Brain microvascular endothelial cell (primary cell): Measurements from ENCODE around the gene GAS2L3.
A peak's percentile ranks its signal among the peaks of the same experiment; 100 is the strongest.
"Not testable (repeated sequence)": the region's sequence is repeated elsewhere in the genome, so short reads cannot be mapped to it uniquely, and the experiment has no call there.

Experiments used
- DNase-seq: peaks from one replicate; pipeline ENCODE4 v3.0.0-alpha.2; 2020
- H3K27ac ChIP-seq: fragments of 250-450 bp; sonication (Bioruptor Pico); 2 replicates; pipeline ENCODE4 v1.5.1; 2020; ENCODE audit warnings: mild to moderate bottlenecking, moderate library complexity
- H3K27me3 ChIP-seq: fragments of 250-450 bp; sonication (Bioruptor Pico); replicated peaks from 2 replicates; pipeline ENCODE4 v1.5.1; 2020; ENCODE audit warnings: mild to moderate bottlenecking
- H3K36me3 ChIP-seq: fragments of 250-450 bp; sonication (Bioruptor Pico); replicated peaks from 2 replicates; pipeline ENCODE4 v1.5.1; 2020; ENCODE audit warnings: mild to moderate bottlenecking
- H3K4me3 ChIP-seq: 2 replicates; pipeline ENCODE4 v1.5.1; 2011; ENCODE audit warnings: low read depth, mild to moderate bottlenecking, control low read depth, low read length, moderate library complexity
- CTCF ChIP-seq: IDR thresholded peaks from 2 replicates; pipeline ENCODE4 v1.5.1; 2011; ENCODE audit warnings: low read depth, mild to moderate bottlenecking, moderate library complexity, low read length, control low read depth, inconsistent platforms; ENCODE audit errors: missing control alignments
- in situ Hi-C: cut with HindIII; loops from 2 replicates; pipeline ENCODE4 v1.10.0; 2017; ENCODE audit warnings: low sequenced_read_pairs, low pct_ligation_motif_present

Gene GAS2L3

GRCh38 chr12:100578923-100579322 lies 5.4 kb downstream of the GAS2L3 start:
- TF ChIP-seq CTCF, result no peak
- Histone ChIP-seq H3K4me3 (no peak overlapping the region), H3K27me3 (no peaks in the 10 kb centered on the region), H3K27ac (no peak overlapping the region), H3K36me3 (no peaks in the 10 kb centered on the region)
- no peak for DNase-seq
- in situ Hi-C loops, result no loop called here

- Histone ChIP-seq H3K36me3 (no peaks in the 10 kb centered on the region), H3K27ac (no peak overlapping the region), H3K4me3 (no peak overlapping the region), H3K27me3 (no peaks in the 10 kb centered on the region)
- DNase-seq, result no peak
- in situ Hi-C loops, result no loop called here
- TF ChIP-seq CTCF, result no peak
Measured at GRCh38 chr12:100579844-100580243, 6.4 kb downstream of the GAS2L3 start.

- in situ Hi-C loops, result no loop called here
- H3K4me3 ChIP-seq, result no peak overlapping the region
- H3K27ac ChIP-seq, result no peak overlapping the region
- H3K27me3 ChIP-seq, result no peaks in the 10 kb centered on the region
- no peaks in the 10 kb centered on the region for H3K36me3 ChIP-seq
- no peak for TF ChIP-seq CTCF
- DNase-seq, result no peak
Measured at GRCh38 chr12:100584256-100584655, 10.8 kb downstream of the GAS2L3 start.

GRCh38 chr12:100591979-100592378 lies 18.5 kb downstream of the GAS2L3 start:
- no peak overlapping the region for H3K4me3 ChIP-seq
- no peaks in the 10 kb centered on the region for H3K27me3 ChIP-seq
- in situ Hi-C loops, result no loop called here
- TF ChIP-seq CTCF, result no peak
- DNase-seq, result no peak
- no peak overlapping the region for H3K27ac ChIP-seq
- H3K36me3 ChIP-seq, result no peaks in the 10 kb centered on the region

- DNase-seq, result peak; percentile 7
- H3K36me3 ChIP-seq, result no peaks in the 10 kb centered on the region
- H3K27me3 ChIP-seq, result no peaks in the 10 kb centered on the region
- no peak overlapping the region for H3K4me3 ChIP-seq
- no peak for TF ChIP-seq CTCF
- no peak overlapping the region for H3K27ac ChIP-seq
- in situ Hi-C loops, result no loop called here
Measured at GRCh38 chr12:100593490-100593889, 20.0 kb downstream of the GAS2L3 start.

- Histone ChIP-seq H3K27me3 (no peaks in the 10 kb centered on the region), H3K36me3 (no peaks in the 10 kb centered on the region), H3K4me3 (no peak overlapping the region), H3K27ac (no peak overlapping the region)
- TF ChIP-seq CTCF, result no peak
- DNase-seq, result no peak
- in situ Hi-C loops, result no loop called here
Measured at GRCh38 chr12:100601626-100602025, 28.1 kb downstream of the GAS2L3 start.

- DNase-seq, result not testable (repeated sequence)
Measured at GRCh38 chr12:100602997-100603396, 29.5 kb downstream of the GAS2L3 start.

More at GRCh38 chr12:100602997-100603396, 29.5 kb downstream of the GAS2L3 start:
- H3K36me3 ChIP-seq, H3K27me3 ChIP-seq, in situ Hi-C loops, H3K4me3 ChIP-seq, H3K27ac ChIP-seq: not testable (repeated sequence)
